ENCODE results near the gene DNAJB12.
"Not testable (repeated sequence)": the region's sequence is repeated elsewhere in the genome, so short reads cannot be mapped to it uniquely, and the experiment has no call there.

DNAJB12 gene

DNA sequence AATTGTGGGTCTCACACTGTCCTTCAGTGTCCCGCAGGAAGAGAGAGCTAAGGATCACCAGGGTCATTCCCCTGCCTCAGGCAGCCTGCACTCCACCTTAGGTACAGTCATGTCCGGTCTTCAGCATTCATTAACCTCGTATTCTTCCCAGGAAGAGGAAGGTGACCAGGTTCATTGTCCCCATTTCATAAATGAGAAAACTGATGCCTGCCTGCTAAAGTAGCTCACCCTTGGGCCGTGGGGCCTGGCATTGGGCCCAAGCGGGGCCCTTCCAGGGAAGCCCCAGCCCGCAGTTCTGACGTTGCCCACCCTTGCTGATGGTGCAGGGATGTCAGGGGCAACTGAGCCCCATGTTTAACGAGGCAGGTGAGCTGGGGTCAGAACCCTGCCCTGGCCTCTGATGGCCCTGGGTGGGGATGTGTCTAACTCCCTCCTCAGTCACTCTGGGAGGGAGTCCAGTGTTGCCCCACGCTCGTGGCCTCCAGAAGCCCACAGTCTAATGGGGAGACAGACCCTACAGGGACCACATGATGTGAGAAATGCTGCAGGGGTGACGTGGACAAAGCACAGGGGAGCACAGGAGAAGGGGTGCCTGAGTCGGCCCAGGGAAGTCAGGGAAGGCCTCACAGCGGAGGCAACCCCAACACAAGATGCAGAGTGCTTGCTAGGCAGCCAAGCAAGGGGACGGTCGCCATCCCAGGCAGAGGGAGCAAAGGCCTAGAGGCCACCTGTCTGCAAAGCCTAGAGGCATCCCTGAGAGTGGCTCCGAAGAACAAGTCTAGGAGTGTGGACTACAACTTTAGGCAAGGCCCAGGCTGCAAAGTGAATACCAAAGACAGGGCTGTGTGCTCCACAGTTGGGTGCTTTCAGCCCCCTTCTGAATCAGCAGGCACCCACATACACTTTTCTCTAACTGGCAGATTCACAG is 55.9 kb downstream of the DNAJB12 start:
- H3K4me3 ChIP-seq (ENCODE audit: low read depth, low read length): no peak overlapping the region
- no peak for TF ChIP-seq CTCF (IDR thresholded peaks at IDR 0.05; ENCODE audit: low read depth, low read length)

GRCh38 chr10:72297805-72298591 is 56.7 kb downstream of the DNAJB12 start:
- TF ChIP-seq CTCF (IDR thresholded peaks at IDR 0.05; ENCODE audit: low read depth, low read length): no peak
- H3K4me3 ChIP-seq (ENCODE audit: low read depth, low read length): peak overlapping the region; percentile 61

DNA sequence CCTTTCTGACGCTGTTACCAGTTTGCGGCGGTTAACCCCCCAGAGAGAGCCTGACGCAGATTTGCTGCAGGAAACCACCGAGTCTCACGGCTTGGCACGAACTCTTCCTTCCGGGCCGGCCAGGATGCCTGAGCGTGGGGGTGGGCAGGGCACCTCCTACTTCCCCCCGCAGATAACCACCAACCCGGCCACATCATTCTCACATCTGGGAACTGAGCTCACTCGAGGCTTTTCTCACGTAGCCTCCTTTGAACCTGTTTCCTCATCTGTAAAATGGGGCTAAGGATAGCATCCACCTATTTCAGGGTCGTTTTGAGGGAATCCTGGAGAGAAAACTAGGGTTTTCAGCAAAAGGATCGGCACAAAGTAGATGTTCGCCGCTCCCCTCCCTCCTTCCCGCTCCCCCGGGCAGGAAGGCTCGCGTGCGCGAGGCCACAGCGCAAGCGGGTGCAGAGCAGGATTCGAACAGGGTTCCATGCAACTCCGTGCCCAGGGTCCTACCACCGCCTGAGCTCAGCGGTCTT is 57.4 kb downstream of the DNAJB12 start:
- H3K4me3 ChIP-seq (ENCODE audit: low read depth, low read length): peak overlapping the region; percentile 61
- TF ChIP-seq CTCF (IDR thresholded peaks at IDR 0.05; ENCODE audit: low read depth, low read length): no peak

DNA sequence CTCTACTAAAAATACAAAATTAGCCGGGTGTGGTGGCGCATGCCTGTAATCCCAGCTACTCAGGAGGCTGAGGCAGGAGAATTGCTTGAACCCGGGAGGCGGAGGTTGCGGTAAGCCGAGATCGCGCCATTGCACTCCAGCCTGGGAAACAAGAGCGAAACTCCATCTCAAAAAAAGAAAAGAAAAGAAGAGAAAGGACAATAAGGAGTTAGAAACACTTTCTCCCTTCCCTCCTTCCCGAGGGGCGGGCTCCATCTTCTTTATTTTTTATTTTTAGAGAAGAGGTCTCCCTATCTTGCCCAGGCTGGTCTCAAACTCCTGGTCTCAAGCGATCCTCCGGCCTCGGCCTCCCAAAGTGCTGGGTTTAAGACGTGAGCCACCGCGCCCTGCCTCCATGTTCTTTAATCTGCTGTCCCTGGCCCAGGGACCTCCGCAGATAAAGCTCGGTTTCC is 57.9 kb downstream of the DNAJB12 start:
- not testable (repeated sequence) for H3K4me3 ChIP-seq (ENCODE audit: low read depth, low read length)

- H3K4me3 ChIP-seq (ENCODE audit: low read depth, low read length): no peak overlapping the region
- no peak for TF ChIP-seq CTCF (IDR thresholded peaks at IDR 0.05; ENCODE audit: low read depth, low read length)
Observed at GRCh38 chr10:72295330-72295910, 59.3 kb downstream of the DNAJB12 start.

- H3K4me3 ChIP-seq (ENCODE audit: low read depth, low read length): no peak overlapping the region
- no peak for TF ChIP-seq CTCF (IDR thresholded peaks at IDR 0.05; ENCODE audit: low read depth, low read length)
Observed at GRCh38 chr10:72292223-72292691, 62.5 kb downstream of the DNAJB12 start.

- no peak for TF ChIP-seq CTCF (IDR thresholded peaks at IDR 0.05; ENCODE audit: low read depth, low read length)
- no peak overlapping the region for H3K4me3 ChIP-seq (ENCODE audit: low read depth, low read length)
Observed at GRCh38 chr10:72291019-72291532, 63.6 kb downstream of the DNAJB12 start.
